GM12892 (cell line): ENCODE results near the gene SRM.

Experiments
- POLR2A ChIP-seq: IDR thresholded peaks from 2 replicates; pipeline ENCODE4 v1.6.1; 2011; ENCODE audit warnings: low read depth, low read length, control low read depth
- POLR2AphosphoS5 ChIP-seq: IDR thresholded peaks from 2 replicates; pipeline ENCODE4 v1.6.1; 2011; ENCODE audit warnings: low read depth, low read length, control low read depth

GRCh38 chr1:11072216-11072917, 12.5 kb upstream of the SRM start:
- TF ChIP-seq POLR2A (no peak), POLR2AphosphoS5 (no peak)
